ENCODE results near the gene ZMYND15.

- TF ChIP-seq CTCF (IDR thresholded peaks at IDR 0.05; ENCODE audit: low read depth, low read length) (no peak), EZH2phosphoT487 (IDR thresholded peaks at IDR 0.05; ENCODE audit: low read depth) (no peak)
Observed at GRCh38 chr17:4743216-4743615, 3.6 kb downstream of the ZMYND15 start.
